H1 (cell line): ENCODE measurements around the gene RFC1. TPM values are rescaled to one million over a fixed set of nuclear protein-coding genes. Genes with fewer than 3 reads are reported as not detected.
A peak's percentile ranks its signal among the peaks of the same experiment; 100 is the strongest.

Experiments
- CTCF ChIA-PET: fragments of 300-600 bp; sonication (Branson Sonifier 250); formaldehyde crosslinking; loops from one replicate; lab custom pipeline; 2021; ENCODE audit not compliant: partially characterized antibody; lab: Charles Lee
- POLR2A ChIA-PET: fragments of 300-600 bp; sonication (Branson Sonifier 250); formaldehyde crosslinking; loops from one replicate; lab custom pipeline; 2021; ENCODE audit warnings: inconsistent platforms; ENCODE audit not compliant: partially characterized antibody; lab: Charles Lee
- DNase-seq, 2 experiments: peaks; one replicate each; pipeline versions ENCODE4 v3.0.0 to v3.0.0-alpha.2; 2010 to 2022; ENCODE audit warnings: low spot score in 2 of 2, low read depth in 1 of 2, mixed read lengths in 1 of 2
- FAIRE-seq: peaks from 2 replicates; lab custom pipeline; 2011; peaks lifted over from hg19 to GRCh38; lab: Jason Lieb, UNC
- H2AFZ ChIP-seq: 2 replicates; pipeline ENCODE4 v1.8.1; 2012; ENCODE audit warnings: low read length, inconsistent platforms
- H2AK5ac ChIP-seq: 2 replicates; pipeline ENCODE4 v1.6.1; 2013; ENCODE audit warnings: low read depth, low read length
- H2BK120ac ChIP-seq: replicated peaks from 2 replicates; pipeline ENCODE3; 2013; ENCODE audit warnings: low read depth, low read length, inconsistent platforms
- H2BK12ac ChIP-seq: 2 replicates; pipeline ENCODE4 v1.6.1; 2013; ENCODE audit warnings: low read depth, low read length
- H2BK15ac ChIP-seq: 2 replicates; pipeline ENCODE4 v1.6.1; 2013; ENCODE audit warnings: low read length
- H2BK20ac ChIP-seq: 2 replicates; pipeline ENCODE4 v1.6.1; 2013; ENCODE audit warnings: low read length
- H2BK5ac ChIP-seq: 2 replicates; pipeline ENCODE4 v1.6.1; 2013; ENCODE audit warnings: low read depth, low read length
- H3K14ac ChIP-seq: 2 replicates; pipeline ENCODE4 v1.6.1; 2013; ENCODE audit warnings: inconsistent platforms; ENCODE audit not compliant: insufficient read length
- H3K18ac ChIP-seq: 2 replicates; pipeline ENCODE4 v1.6.1; 2013; ENCODE audit warnings: low read length; ENCODE audit errors: extremely low read depth
- H3K23ac ChIP-seq: 2 replicates; pipeline ENCODE4 v1.6.1; 2013; ENCODE audit warnings: inconsistent platforms; ENCODE audit not compliant: insufficient read length
- H3K23me2 ChIP-seq: 2 replicates; pipeline ENCODE4 v1.6.1; 2013; ENCODE audit warnings: low read depth, low read length
- H3K27ac ChIP-seq: 2 replicates; pipeline ENCODE4 v1.6.1; 2011; ENCODE audit warnings: low read depth, low read length, inconsistent platforms
- H3K27me3 ChIP-seq, 4 experiments: replicated peaks in 1 of 4; 1 replicate in 1 of 4; 2 replicates in 3 of 4; pipeline versions ENCODE4 v1.6.1 to v1.8.1; 2011 to 2013; ENCODE audit warnings: low read length in 3 of 4, mild to moderate bottlenecking in 3 of 4, inconsistent platforms in 2 of 4, mixed read lengths in 2 of 4, moderate library complexity in 1 of 4; ENCODE audit not compliant: control insufficient read depth in 3 of 4, insufficient read depth in 3 of 4; ENCODE audit errors: extremely low read depth in 1 of 4
- H3K36me3 ChIP-seq, 4 experiments: 2 replicates each; pipeline versions ENCODE4 v1.6.1 to v1.8.1; 2011 to 2013; ENCODE audit warnings: mild to moderate bottlenecking in 4 of 4, low read length in 3 of 4, moderate library complexity in 2 of 4, control low read depth in 1 of 4, inconsistent platforms in 1 of 4; ENCODE audit not compliant: insufficient read depth in 4 of 4, control insufficient read depth in 2 of 4
- H3K4ac ChIP-seq: replicated peaks from 2 replicates; pipeline ENCODE3; 2013; ENCODE audit warnings: low read length, low read depth, mixed read lengths, inconsistent platforms; ENCODE audit not compliant: insufficient read length
- H3K4me1 ChIP-seq, 4 experiments: replicated peaks in 1 of 4; 1 replicate in 1 of 4; 2 replicates in 3 of 4; pipeline versions ENCODE4 v1.6.1 to v1.8.1; 2011 to 2013; ENCODE audit warnings: low read length in 3 of 4, inconsistent platforms in 2 of 4, mixed read lengths in 1 of 4; ENCODE audit not compliant: insufficient read depth in 4 of 4, control insufficient read depth in 3 of 4
- H3K4me2 ChIP-seq, 2 experiments: 2 replicates each; pipeline versions ENCODE4 v1.6.1 to v1.8.1; 2011 to 2013; ENCODE audit warnings: low read depth in 2 of 2, low read length in 2 of 2, control low read depth in 1 of 2, inconsistent platforms in 1 of 2, mild to moderate bottlenecking in 1 of 2; ENCODE audit not compliant: insufficient read depth in 1 of 2
- H3K4me3 ChIP-seq, 4 experiments: fragments of 200-600, 300-600 bp in 1 of 4; sonication (generic), shearing (Covaris generic), sonication (Bioruptor Twin) in 1 of 4; 2 replicates each; pipeline versions ENCODE4 v1.5.1 to v1.8.1; 2011 to 2016; ENCODE audit warnings: low read length in 4 of 4, low read depth in 3 of 4, control low read depth in 2 of 4, inconsistent platforms in 2 of 4, mild to moderate bottlenecking in 2 of 4, mixed read lengths in 1 of 4, moderate library complexity in 1 of 4; ENCODE audit not compliant: insufficient read depth in 2 of 4; ENCODE audit errors: extremely low read depth in 1 of 4
- H3K56ac ChIP-seq: replicated peaks from 2 replicates; pipeline ENCODE3; 2013; ENCODE audit warnings: low read depth, mild to moderate bottlenecking, mixed read lengths, low read length, inconsistent platforms; ENCODE audit not compliant: insufficient read length
- H3K79me1 ChIP-seq: 2 replicates; pipeline ENCODE4 v1.6.1; 2013; ENCODE audit warnings: low read depth, low read length, control low read depth
- H3K79me2 ChIP-seq, 2 experiments: 2 replicates each; pipeline versions ENCODE4 v1.6.1 to v1.8.1; 2012 to 2013; ENCODE audit warnings: low read length in 2 of 2, mild to moderate bottlenecking in 2 of 2, inconsistent platforms in 1 of 2; ENCODE audit not compliant: insufficient read depth in 2 of 2, control insufficient read depth in 1 of 2
- H3K9ac ChIP-seq, 4 experiments: replicated peaks in 1 of 4; 1 replicate in 1 of 4; 2 replicates in 3 of 4; pipeline versions ENCODE4 v1.6.1 to v1.8.1; 2011 to 2013; ENCODE audit warnings: low read depth in 3 of 4, low read length in 3 of 4, control low read depth in 2 of 4, mild to moderate bottlenecking in 2 of 4, moderate library complexity in 2 of 4, inconsistent platforms in 1 of 4; ENCODE audit errors: extremely low read depth in 1 of 4
- H3K9me3 ChIP-seq, 2 experiments: 2 replicates each; pipeline versions ENCODE4 v1.6.1 to v1.8.1; 2012 to 2013; ENCODE audit warnings: mild to moderate bottlenecking in 2 of 2, moderate library complexity in 2 of 2, control low read depth in 1 of 2, inconsistent platforms in 1 of 2, low read depth in 1 of 2, low read length in 1 of 2, mixed read lengths in 1 of 2; ENCODE audit not compliant: insufficient read depth in 2 of 2
- H4K20me1 ChIP-seq, 2 experiments: replicated peaks in 1 of 2; 2 replicates each; pipeline versions ENCODE3 to v1.8.1; 2011 to 2013; ENCODE audit warnings: inconsistent platforms in 2 of 2, low read length in 2 of 2, mild to moderate bottlenecking in 1 of 2; ENCODE audit not compliant: insufficient read depth in 2 of 2, control insufficient read depth in 1 of 2
- H4K5ac ChIP-seq: 2 replicates; pipeline ENCODE4 v1.6.1; 2013; ENCODE audit warnings: low read length, low read depth, mixed read lengths, inconsistent platforms; ENCODE audit not compliant: insufficient read length
- H4K8ac ChIP-seq: 2 replicates; pipeline ENCODE4 v1.8.0; 2013; ENCODE audit warnings: mild to moderate bottlenecking, moderate library complexity, low read length, inconsistent platforms; ENCODE audit not compliant: insufficient read depth; ENCODE audit errors: extremely low read depth
- H4K91ac ChIP-seq: replicated peaks from 2 replicates; pipeline ENCODE3; 2013; ENCODE audit warnings: low read length, mixed read lengths, inconsistent platforms; ENCODE audit not compliant: insufficient read length
- MAFK ChIP-seq: IDR thresholded peaks from 2 replicates; pipeline ENCODE4 v1.6.1; 2012; ENCODE audit warnings: low read depth, mild to moderate bottlenecking, improper control_type of control experiment, low read length
- RAD21 ChIP-seq, 2 experiments: IDR thresholded peaks in 1 of 2; conservative IDR thresholded peaks in 1 of 2; 2 replicates each; pipeline ENCODE4 v1.6.1; 2011; ENCODE audit warnings: low read depth in 2 of 2, low read length in 2 of 2, improper control_type of control experiment in 1 of 2, inconsistent platforms in 1 of 2, mild to moderate bottlenecking in 1 of 2, moderate library complexity in 1 of 2
- SP1 ChIP-seq: IDR thresholded peaks from 2 replicates; pipeline ENCODE4 v1.6.1; 2011; ENCODE audit warnings: low read depth, low read length
- YY1 ChIP-seq: IDR thresholded peaks from 2 replicates; pipeline ENCODE4 v1.6.1; 2011; ENCODE audit warnings: low read depth, mild to moderate bottlenecking, low read length
- WGBS, 2 experiments: shearing (Covaris generic) in 1 of 2; methylation state at CpG; one replicate each; pipeline versions ENCODE4 v1.1.6 to v1.1.7; 2013 to 2015; ENCODE audit warnings: low lambda C conversion rate in 2 of 2, mixed read lengths in 2 of 2, inconsistent platforms in 1 of 2, low coverage in 1 of 2, missing lambda C conversion rate in 1 of 2; ENCODE audit not compliant: insufficient replicate concordance in 2 of 2, insufficient coverage in 1 of 2, insufficient read length in 1 of 2; ENCODE audit errors: extremely low coverage in 1 of 2, missing lambda C conversion rate in 1 of 2; 5-methylcytosine and 5-hydroxymethylcytosine counted together
- polyA plus RNA-seq, 7 experiments: library from polyadenylated mRNA; depleted of rRNA in 3 of 7; stranded (reverse) in 5 of 7; unstranded in 2 of 7; fragments of >200 nt in 5 of 7; fragments of 200-250 nt in 2 of 7; gene quantifications; 1 replicate in 5 of 7; 2 replicates in 1 of 7; 4 replicates in 1 of 7; pipeline versions ENCODE4 v1.2.1 to v1.2.3, GENCODE V29; 2011 to 2013; ENCODE audit warnings: missing spikeins in 2 of 7, mixed read lengths in 2 of 7
- total RNA-seq: library from RNA; stranded (reverse); fragmentation: NEBNext Ultra II Directional; extraction: Animal tissue kit (Norgen Biotek cat#: 25700); gene quantifications from 2 replicates; pipeline ENCODE4 v1.2.1, GENCODE V29; 2021
- TF ChIP-seq, protein P1 (sequence below), 3 experiments: IDR thresholded peaks; 1 replicate in 2 of 3; 2 replicates in 1 of 3; pipeline versions ENCODE4 v1.5.1 to v1.6.1; 2011; ENCODE audit warnings: low read length in 3 of 3, mild to moderate bottlenecking in 3 of 3, inconsistent platforms in 2 of 3, low read depth in 1 of 3, moderate library complexity in 1 of 3; ENCODE audit not compliant: insufficient read depth in 1 of 3; ENCODE audit errors: control extremely low read depth in 1 of 3

The RFC1 gene
- total and polyA plus RNA-seq, 2 of the 8 experiments (the other 6 are each of a cell fraction or from before 2014, with no cell fraction given), result 16.0 to 83.8 TPM

DNA sequence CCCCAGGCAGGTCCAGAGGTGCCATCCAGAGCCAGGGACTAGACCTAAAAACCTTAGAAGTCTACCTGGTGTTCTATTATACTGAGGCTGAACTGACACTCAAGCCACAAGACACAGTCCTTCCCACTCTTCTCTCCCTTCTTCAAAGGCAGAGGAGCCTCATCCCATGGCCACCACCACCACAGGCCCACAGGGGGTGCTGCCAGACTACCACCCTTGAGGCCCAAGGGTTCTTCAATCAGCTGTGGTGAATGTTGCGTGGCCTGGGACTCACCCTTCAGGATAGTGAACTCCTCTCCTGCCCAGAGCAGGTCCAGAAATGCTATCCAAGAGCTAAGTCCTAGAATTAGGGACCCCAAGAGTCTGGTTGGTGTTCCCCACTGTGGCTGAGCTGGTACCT lies 17.5 kb upstream of the RFC1 start:
- H3K14ac ChIP-seq, result no peak overlapping the region
- no peaks in the 10 kb centered on the region for H3K36me3 ChIP-seq
- H4K20me1 ChIP-seq, result no peaks in the 10 kb centered on the region
- H2BK12ac ChIP-seq, result no peak overlapping the region
- no peak overlapping the region for H4K5ac ChIP-seq
- no peak overlapping the region for H2AFZ ChIP-seq
- no peak overlapping the region for H2BK15ac ChIP-seq
- H4K91ac ChIP-seq, result no peak overlapping the region
- no peak overlapping the region for H3K4me2 ChIP-seq
- no peak overlapping the region for H3K56ac ChIP-seq
- H4K8ac ChIP-seq, result no peak overlapping the region
- no peak overlapping the region for H2AK5ac ChIP-seq
- POLR2A ChIA-PET, result interaction anchor here (4.1 kb wide), 1 partner anchor 18 kb away, joined by 19 read pairs; the partner anchor contains the start of gene RFC1
- CTCF ChIA-PET, result interaction anchor here (1.3 kb wide), 1 partner anchor 50 kb away, joined by 3 read pairs; no protein-coding TSS in a partner anchor
- H3K27ac ChIP-seq, result no peak overlapping the region
- H3K23me2 ChIP-seq, result no peaks in the 10 kb centered on the region
- no peak overlapping the region for H2BK120ac ChIP-seq
- H2BK5ac ChIP-seq, result no peak overlapping the region
- H3K23ac ChIP-seq, result no peak overlapping the region
- WGBS, 2 experiments, result 93% methylated on average over 1 of the region's 1 CpG; no CpG with 5 or more reads in 1 of the 2 experiments
- H3K9ac ChIP-seq, result no peak overlapping the region
- H3K18ac ChIP-seq, result no peak overlapping the region
- no peak overlapping the region for H3K4me3 ChIP-seq
- no peaks in the 10 kb centered on the region for H3K79me1 ChIP-seq
- no peak for FAIRE-seq
- no peaks in the 10 kb centered on the region for H3K9me3 ChIP-seq
- DNase-seq, result no peak
- H3K4ac ChIP-seq, result no peak overlapping the region
- peaks cover 0 to 5% (median 3%) of the 10 kb centered on the region in 4 experiments; a peak in 3 of 7 replicates for H3K4me1 ChIP-seq
- TF ChIP-seq SP1, result no peak
- TF ChIP-seq, protein P1, sequence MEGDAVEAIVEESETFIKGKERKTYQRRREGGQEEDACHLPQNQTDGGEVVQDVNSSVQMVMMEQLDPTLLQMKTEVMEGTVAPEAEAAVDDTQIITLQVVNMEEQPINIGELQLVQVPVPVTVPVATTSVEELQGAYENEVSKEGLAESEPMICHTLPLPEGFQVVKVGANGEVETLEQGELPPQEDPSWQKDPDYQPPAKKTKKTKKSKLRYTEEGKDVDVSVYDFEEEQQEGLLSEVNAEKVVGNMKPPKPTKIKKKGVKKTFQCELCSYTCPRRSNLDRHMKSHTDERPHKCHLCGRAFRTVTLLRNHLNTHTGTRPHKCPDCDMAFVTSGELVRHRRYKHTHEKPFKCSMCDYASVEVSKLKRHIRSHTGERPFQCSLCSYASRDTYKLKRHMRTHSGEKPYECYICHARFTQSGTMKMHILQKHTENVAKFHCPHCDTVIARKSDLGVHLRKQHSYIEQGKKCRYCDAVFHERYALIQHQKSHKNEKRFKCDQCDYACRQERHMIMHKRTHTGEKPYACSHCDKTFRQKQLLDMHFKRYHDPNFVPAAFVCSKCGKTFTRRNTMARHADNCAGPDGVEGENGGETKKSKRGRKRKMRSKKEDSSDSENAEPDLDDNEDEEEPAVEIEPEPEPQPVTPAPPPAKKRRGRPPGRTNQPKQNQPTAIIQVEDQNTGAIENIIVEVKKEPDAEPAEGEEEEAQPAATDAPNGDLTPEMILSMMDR (IDR thresholded peaks at IDR 0.05; ENCODE audit: control extremely low read depth in 1 of 3, insufficient read depth in 1 of 3, low read depth in 1 of 3, low read length in 3 of 3), result peak in 1 of 3 experiments; percentile 35; a peak in 1 of 4 replicates
- peak in 1 of 2 experiments; percentile 23; a peak in 1 of 4 replicates for TF ChIP-seq RAD21 (IDR thresholded peaks at IDR 0.05 in 1 of 2, conservative IDR thresholded peaks at IDR 0.05 in 1 of 2; ENCODE audit: low read depth in 2 of 2, low read length in 2 of 2)
- TF ChIP-seq YY1, result no peak
- no peak for TF ChIP-seq MAFK
- no peaks in the 10 kb centered on the region for H3K27me3 ChIP-seq
- H3K79me2 ChIP-seq, result no peaks in the 10 kb centered on the region
- no peak overlapping the region for H2BK20ac ChIP-seq
